K562 (cell line): ENCODE results near the gene MSTN. TPM values are rescaled to one million over a fixed set of nuclear protein-coding genes. Genes with fewer than 3 reads are reported as not detected.
A peak's percentile ranks its signal among the peaks of the same experiment; 100 is the strongest.

ENCODE experiments used
- ATAC-seq: fragments of 200-7000 bp; cut with Tn5 transposase; 3 replicates; pipeline ENCODE4 v1.9.1; 2020; ENCODE audit warnings: moderate library complexity
- BruUV-seq: library from RNA; stranded (reverse); fragments of 400-500 nt; replicated peaks from 2 replicates; lab custom pipeline; 2021; lab: Mats Ljungman, UMichigan
- CTCF ChIA-PET: fragments of 300-600 bp; formaldehyde crosslinking; extraction: SDS; loops from one replicate; lab custom pipeline; 2021; ENCODE audit warnings: low intra/inter-chr PET ratio; lab: Yijun Ruan, JAX
- POLR2A ChIA-PET: fragments of 300-600, 350-650 bp; sonication (Branson Sonifier 250); formaldehyde crosslinking; extraction: SDS; loops from one replicate; lab custom pipeline; 2021; ENCODE audit warnings: antibody characterized with exemption, inconsistent platforms; lab: Yijun Ruan, JAX
- DNase-seq, 4 experiments: peaks; one replicate each; pipeline versions ENCODE4 v3.0.0 to v3.0.0-alpha.2; 2011 to 2018; ENCODE audit warnings: low spot score in 3 of 4, mixed read lengths in 3 of 4; ENCODE audit errors: extremely low read depth in 1 of 4
- FAIRE-seq: peaks from 2 replicates; lab custom pipeline; 2011; peaks lifted over from hg19 to GRCh38; lab: Jason Lieb, UNC
- H2AFZ ChIP-seq: 2 replicates; pipeline ENCODE4 v1.6.0; 2011; ENCODE audit warnings: low read depth, low read length, control low read depth, inconsistent platforms
- H3K27ac ChIP-seq: fragments of 200-600 bp; 3 replicates; pipeline ENCODE4 v1.8.0; 2011; ENCODE audit warnings: low read depth, mild to moderate bottlenecking, control low read depth, inconsistent platforms, low read length, moderate library complexity, mixed read lengths; ENCODE audit errors: extremely low read depth
- H3K27me3 ChIP-seq, 2 experiments: fragments of 300-600 bp in 1 of 2; 2 replicates in 1 of 2; 3 replicates in 1 of 2; pipeline versions ENCODE4 v1.6.0 to v1.8.0; 2011; ENCODE audit warnings: inconsistent platforms in 2 of 2, low read length in 2 of 2, mild to moderate bottlenecking in 1 of 2, mixed read lengths in 1 of 2, moderate library complexity in 1 of 2; ENCODE audit not compliant: control insufficient read depth in 2 of 2, insufficient read depth in 2 of 2
- H3K36me3 ChIP-seq: fragments of 300-600 bp; 3 replicates; pipeline ENCODE4 v1.8.0; 2011; ENCODE audit warnings: mild to moderate bottlenecking, low read length, inconsistent platforms; ENCODE audit not compliant: control insufficient read depth, insufficient read depth
- H3K4me1 ChIP-seq, 2 experiments: fragments of 200-600 bp in 1 of 2; replicated peaks in 1 of 2; 2 replicates in 1 of 2; 3 replicates in 1 of 2; pipeline versions ENCODE4 v1.5.1 to v1.8.0; 2011; ENCODE audit warnings: inconsistent platforms in 2 of 2, low read length in 2 of 2, mild to moderate bottlenecking in 1 of 2, mixed read lengths in 1 of 2, moderate library complexity in 1 of 2; ENCODE audit not compliant: control insufficient read depth in 2 of 2, insufficient read depth in 2 of 2
- H3K4me2 ChIP-seq: 2 replicates; pipeline ENCODE4 v1.6.1; 2011; ENCODE audit warnings: low read length, control low read depth, inconsistent platforms, mixed read lengths; ENCODE audit not compliant: insufficient read depth
- H3K4me3 ChIP-seq: fragments of 200-600 bp; sonication (generic), shearing (Covaris generic); 2 replicates; pipeline ENCODE4 v1.5.1; 2016; ENCODE audit warnings: control low read depth, inconsistent platforms
- H3K79me2 ChIP-seq: fragments of 200-600 bp; 3 replicates; pipeline ENCODE4 v1.8.0; 2011; ENCODE audit warnings: low read length, inconsistent platforms; ENCODE audit not compliant: control insufficient read depth, insufficient read depth
- H3K9ac ChIP-seq, 2 experiments: 2 replicates each; pipeline versions ENCODE4 v1.6.0 to v1.6.1; 2011; ENCODE audit warnings: low read depth in 2 of 2, low read length in 2 of 2, control low read depth in 1 of 2, inconsistent platforms in 1 of 2, mild to moderate bottlenecking in 1 of 2, mixed read lengths in 1 of 2; ENCODE audit not compliant: insufficient read depth in 1 of 2
- H3K9me1 ChIP-seq: one replicate; pipeline ENCODE4 v1.6.0; 2011; ENCODE audit warnings: inconsistent platforms, mild to moderate bottlenecking, low read length, moderate library complexity; ENCODE audit not compliant: control insufficient read depth, insufficient read depth
- H3K9me3 ChIP-seq: replicated peaks from 2 replicates; pipeline ENCODE4 v1.5.1; 2011; ENCODE audit warnings: low read depth, low read length, inconsistent platforms; ENCODE audit not compliant: control insufficient read depth, insufficient read depth
- H4K20me1 ChIP-seq: replicated peaks from 2 replicates; pipeline ENCODE4 v1.6.1; 2011; ENCODE audit warnings: low read length, inconsistent platforms, mixed read lengths; ENCODE audit not compliant: control insufficient read depth, insufficient read depth
- COPS2 ChIP-seq: fragments of 450-650 bp; conservative IDR thresholded peaks from 2 replicates; pipeline ENCODE4 v1.6.1; 2016; ENCODE audit warnings: mild to moderate bottlenecking, moderate library complexity
- ESRRB ChIP-seq: fragments of 250-450 bp; sonication (Bioruptor Pico); IDR thresholded peaks from 2 replicates; pipeline ENCODE4 v1.5.0; 2020; ENCODE audit warnings: mild to moderate bottlenecking, moderate library complexity, borderline replicate concordance
- MAFF ChIP-seq: IDR thresholded peaks from 2 replicates; pipeline ENCODE4 v1.6.1; 2012; ENCODE audit warnings: low read length, improper control_type of control experiment
- RAD21 ChIP-seq, 2 experiments: fragments of 250-450 bp in 1 of 2; fragments of 450-650 bp in 1 of 2; sonication (Bioruptor Pico) in 1 of 2; formaldehyde crosslinking in 1 of 2; IDR thresholded peaks in 1 of 2; conservative IDR thresholded peaks in 1 of 2; 2 replicates each; pipeline versions ENCODE4 v1.4.0 to v1.8.0; 2020 to 2022; ENCODE audit warnings: mild to moderate bottlenecking in 2 of 2, moderate library complexity in 1 of 2
- SMC3 ChIP-seq: conservative IDR thresholded peaks from 2 replicates; pipeline ENCODE4 v1.6.1; 2011; ENCODE audit warnings: low read depth, low read length, improper control_type of control experiment; ENCODE audit not compliant: insufficient read depth
- TCF7 ChIP-seq: sonication (generic); IDR thresholded peaks from 2 replicates; pipeline ENCODE4 v1.6.1; 2016; ENCODE audit warnings: antibody characterized with exemption, borderline replicate concordance
- ZNF3 ChIP-seq: fragments of 250-450 bp; sonication (Bioruptor Pico); IDR thresholded peaks from 2 replicates; pipeline ENCODE4 v1.5.0; 2021; ENCODE audit warnings: mild to moderate bottlenecking, moderate library complexity
- ZNF354B ChIP-seq: fragments of 250-450 bp; sonication (Bioruptor Pico); IDR thresholded peaks from 2 replicates; pipeline ENCODE4 v1.4.0; 2020
- ZNF384 ChIP-seq: IDR thresholded peaks from 2 replicates; pipeline ENCODE4 v1.6.1; 2012; ENCODE audit warnings: low read depth, low read length, improper control_type of control experiment
- ZNF507 ChIP-seq: conservative IDR thresholded peaks from 2 replicates; pipeline ENCODE4 v1.6.1; 2017; ENCODE audit warnings: missing genetic modification characterization, missing compliant biosample characterization
- WGBS: fragments of 100-300 bp; shearing (Covaris generic); methylation state at CpG from one replicate; pipeline ENCODE4 v1.1.6; 2016; ENCODE audit warnings: low coverage, mixed read lengths; ENCODE audit not compliant: insufficient coverage; ENCODE audit errors: missing lambda C conversion rate; 5-methylcytosine and 5-hydroxymethylcytosine counted together
- in situ Hi-C: fragments of 300-500 bp; cut with MboI; formaldehyde crosslinking; loops from 4 replicates; pipeline ENCODE4 v1.15.0; 2018; ENCODE audit warnings: inconsistent platforms, mixed read lengths
- intact Hi-C: fragments of 100-400 bp; cut with micrococcal nuclease; formaldehyde crosslinking; loops from 2 replicates; pipeline ENCODE4 v1.14.2; 2022
- polyA plus RNA-seq, 8 experiments: library from polyadenylated mRNA; depleted of rRNA in 4 of 8; stranded (reverse) in 5 of 8; unstranded in 3 of 8; fragments of >200 nt; fragmentation: Nextera tagmentation in 2 of 8; fragmentation: Illumina TruSeq in 1 of 8; extraction: Ambion mirVana in 2 of 8; extraction: Trizol in 1 of 8; gene quantifications; 2 replicates each; pipeline versions ENCODE4 v1.2.1 to v1.2.3, GENCODE V29; 2011 to 2014; ENCODE audit warnings: inconsistent platforms in 1 of 8, missing spikeins in 1 of 8
- total RNA-seq, 7 experiments: library from RNA; depleted of rRNA in 6 of 7; stranded (reverse); fragments of >200 nt in 6 of 7; fragmentation: Illumina TruSeq in 2 of 7; extraction: Trizol in 2 of 7; gene quantifications; 2 replicates each; pipeline versions ENCODE4 v1.2.1 to v1.2.3, GENCODE V29; 2011 to 2021; ENCODE audit warnings: low replicate concordance in 1 of 7
- TF ChIP-seq, protein P1 (sequence below), 3 experiments: IDR thresholded peaks in 2 of 3; conservative IDR thresholded peaks in 1 of 3; 2 replicates each; pipeline ENCODE4 v1.5.1; 2011 to 2012; ENCODE audit warnings: low read length in 3 of 3, mild to moderate bottlenecking in 3 of 3, control low read depth in 2 of 3, improper control_type of control experiment in 1 of 3, inconsistent platforms in 1 of 3, low read depth in 1 of 3, mixed read lengths in 1 of 3, moderate library complexity in 1 of 3; ENCODE audit not compliant: insufficient read depth in 2 of 3

The MSTN gene
- total and polyA plus RNA-seq, 9 of the 15 experiments (the other 6 are each of a cell fraction or from before 2014, with no cell fraction given) = not detected

DNA sequence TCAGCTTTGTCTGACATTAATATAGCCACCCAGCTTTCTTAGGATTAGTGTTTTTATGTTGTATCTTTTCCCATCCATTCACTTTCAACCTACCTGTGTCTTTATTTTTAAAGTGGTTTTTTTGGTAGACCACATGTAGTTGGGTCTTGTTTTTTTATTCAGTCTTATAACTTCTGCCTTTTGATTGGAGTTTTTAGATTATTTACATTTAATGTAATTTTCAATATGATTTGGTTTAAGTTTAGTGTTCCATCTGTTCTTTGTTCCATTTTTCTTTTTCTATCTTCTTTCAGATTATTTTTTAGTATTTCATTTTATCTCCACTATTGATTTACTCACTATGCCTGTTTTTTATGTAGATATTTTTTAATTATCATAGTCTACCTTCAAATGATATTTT, 13.1 kb upstream of the MSTN start:
- no peak overlapping the region for H2AFZ ChIP-seq
- no peak overlapping the region for H3K27ac ChIP-seq
- H3K79me2 ChIP-seq = no peaks in the 10 kb centered on the region
- ChIA-PET POLR2A (no interaction called here), CTCF (no interaction called here)
- no peaks in the 10 kb centered on the region for H3K27me3 ChIP-seq
- H3K9me1 ChIP-seq = no peaks in the 10 kb centered on the region
- no TSS peak for BruUV-seq
- no peaks in the 10 kb centered on the region for H3K9me3 ChIP-seq
- H3K9ac ChIP-seq = no peak overlapping the region
- H3K36me3 ChIP-seq = no peaks in the 10 kb centered on the region
- DNase-seq (no peak), FAIRE-seq (no peak), ATAC-seq (no peak)
- in situ Hi-C loops = no loop called here
- intact Hi-C loops = no loop called here
- H3K4me2 ChIP-seq = no peak overlapping the region
- H3K4me1 ChIP-seq = no peaks in the 10 kb centered on the region
- H3K4me3 ChIP-seq = no peak overlapping the region
- TF ChIP-seq COPS2 = no peak
- TF ChIP-seq ZNF507 = peak; percentile 96
- no peak for TF ChIP-seq ESRRB (CRISPR knock-in tag)
- TF ChIP-seq ZNF354B (CRISPR knock-in tag) = 0 out of 2 replicates have a peak, but pooled peaks have one; percentile 16
- H4K20me1 ChIP-seq = no peaks in the 10 kb centered on the region

DNA sequence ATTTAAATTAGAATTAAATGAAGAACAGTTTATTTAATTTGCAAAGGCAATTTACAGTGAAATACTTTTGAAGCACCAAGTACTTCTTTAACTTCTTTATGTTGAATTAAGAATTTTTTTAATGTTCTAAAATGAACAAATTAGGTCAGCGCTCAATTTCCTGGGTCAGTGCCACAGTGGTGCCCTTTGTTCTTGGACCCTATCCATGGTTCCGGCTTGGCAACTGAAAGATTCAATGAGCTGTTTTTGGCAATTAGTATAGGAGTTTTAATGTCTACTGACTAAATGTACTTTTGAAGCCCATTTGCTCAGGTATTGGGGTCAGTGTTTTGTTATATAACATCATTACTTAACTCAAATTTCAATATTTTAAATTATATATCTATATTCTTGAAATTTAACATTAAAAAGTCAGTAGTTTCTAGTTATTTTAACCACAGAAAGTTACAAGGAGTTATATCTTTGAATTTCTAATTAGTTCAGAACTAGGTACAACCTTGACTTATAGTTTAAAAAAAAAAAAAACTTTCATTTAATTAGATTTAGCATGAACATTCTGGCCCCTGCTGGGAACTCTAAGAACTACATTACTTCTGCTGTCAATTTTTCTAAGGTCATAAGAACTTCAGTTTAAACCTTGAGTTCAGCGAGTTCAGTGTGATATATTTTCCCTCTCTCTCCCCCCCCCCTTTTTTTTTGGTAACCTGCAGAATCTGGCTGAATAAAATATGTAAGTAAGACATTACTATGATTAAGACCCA, 7.6 kb upstream of the MSTN start:
- in situ Hi-C loops (loop anchor here (25.0 kb wide), 1 partner anchor 583 kb away; no protein-coding TSS in a partner anchor), intact Hi-C loops (loop anchor here (1.0 to 5.0 kb wide), 5 partner anchors 46 to 409 kb away; partner anchors contain the start of gene ASNSD1)
- Histone ChIP-seq H3K79me2 (no peaks in the 10 kb centered on the region), H4K20me1 (no peaks in the 10 kb centered on the region), H3K4me1 (no peaks in the 10 kb centered on the region), H3K9me1 (no peaks in the 10 kb centered on the region), H3K4me3 (no peak overlapping the region), H3K27me3 (no peaks in the 10 kb centered on the region), H2AFZ (no peak overlapping the region), H3K9ac (no peak overlapping the region), H3K4me2 (no peak overlapping the region), H3K27ac (no peak overlapping the region), H3K9me3 (no peaks in the 10 kb centered on the region), H3K36me3 (no peaks in the 10 kb centered on the region)
- ATAC-seq (peak; percentile 54; the same call in 1 of the 3 replicates), FAIRE-seq (no peak), DNase-seq (peak; percentile 9 to 58 (median 14))
- BruUV-seq = no TSS peak
- ChIA-PET CTCF (interaction anchor here (0.7 to 2.2 kb wide), 6 partner anchors 44 to 427 kb away, joined by 3 to 15 read pairs (median 6); partner anchors contain the start of genes ASNSD1 and OSGEPL1), POLR2A (interaction anchor here (1.0 kb wide), 1 partner anchor 14 kb away, joined by 3 read pairs; no protein-coding TSS in a partner anchor)
- WGBS = 56% methylated on average over 3 of the region's 3 CpGs
- TF ChIP-seq, protein P1, sequence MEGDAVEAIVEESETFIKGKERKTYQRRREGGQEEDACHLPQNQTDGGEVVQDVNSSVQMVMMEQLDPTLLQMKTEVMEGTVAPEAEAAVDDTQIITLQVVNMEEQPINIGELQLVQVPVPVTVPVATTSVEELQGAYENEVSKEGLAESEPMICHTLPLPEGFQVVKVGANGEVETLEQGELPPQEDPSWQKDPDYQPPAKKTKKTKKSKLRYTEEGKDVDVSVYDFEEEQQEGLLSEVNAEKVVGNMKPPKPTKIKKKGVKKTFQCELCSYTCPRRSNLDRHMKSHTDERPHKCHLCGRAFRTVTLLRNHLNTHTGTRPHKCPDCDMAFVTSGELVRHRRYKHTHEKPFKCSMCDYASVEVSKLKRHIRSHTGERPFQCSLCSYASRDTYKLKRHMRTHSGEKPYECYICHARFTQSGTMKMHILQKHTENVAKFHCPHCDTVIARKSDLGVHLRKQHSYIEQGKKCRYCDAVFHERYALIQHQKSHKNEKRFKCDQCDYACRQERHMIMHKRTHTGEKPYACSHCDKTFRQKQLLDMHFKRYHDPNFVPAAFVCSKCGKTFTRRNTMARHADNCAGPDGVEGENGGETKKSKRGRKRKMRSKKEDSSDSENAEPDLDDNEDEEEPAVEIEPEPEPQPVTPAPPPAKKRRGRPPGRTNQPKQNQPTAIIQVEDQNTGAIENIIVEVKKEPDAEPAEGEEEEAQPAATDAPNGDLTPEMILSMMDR (IDR thresholded peaks at IDR 0.05 in 2 of 3, conservative IDR thresholded peaks at IDR 0.05 in 1 of 3; ENCODE audit: insufficient read depth in 2 of 3, low read depth in 1 of 3, low read length in 3 of 3) = peak; percentile 39 to 67 (median 55); a peak in 3 of 6 replicates
- TF ChIP-seq TCF7 (no peak), MAFF (no peak), RAD21 (CRISPR knock-in tag; conservative IDR thresholded peaks at IDR 0.05 in 1 of 2, IDR thresholded peaks at IDR 0.05 in 1 of 2) (peak; percentile 50 to 72), SMC3 (0 out of 2 replicates have a peak, but pooled peaks have one; percentile 22), ZNF3 (CRISPR knock-in tag) (no peak), ZNF384 (peak; percentile 94)
